CD4-positive, alpha-beta T cell treated with Interleukin-4 for 1 hour (primary cell): ENCODE data around the gene C16orf74.
A peak's percentile ranks its signal among the peaks of the same experiment; 100 is the strongest.

ENCODE experiments used
- DNase-seq, 2 donors: peaks; one replicate each; pipeline ENCODE4 v3.0.0-alpha.2; 2020 to 2022

Gene C16orf74

GRCh38 chr16:85746460-85747215, 4.3 kb downstream of the C16orf74 start:
- no peak for DNase-seq

GRCh38 chr16:85738923-85739715, 11.8 kb downstream of the C16orf74 start:
- DNase-seq = no peak

GRCh38 chr16:85736921-85737320, 14.0 kb downstream of the C16orf74 start:
- DNase-seq = no peak

GRCh38 chr16:85735946-85736345, 14.9 kb downstream of the C16orf74 start:
- no peak for DNase-seq

GRCh38 chr16:85735225-85735635, 15.7 kb downstream of the C16orf74 start:
- DNase-seq = peak; percentile 47 to 54

GRCh38 chr16:85734311-85735017, 16.4 kb downstream of the C16orf74 start:
- no peak for DNase-seq

- peak in 1 of 2 donors; percentile 38 for DNase-seq
Observed at GRCh38 chr16:85733839-85734170, 17.1 kb downstream of the C16orf74 start.

- peak in 1 of 2 donors; percentile 44 for DNase-seq
Observed at GRCh38 chr16:85733155-85733838, 17.6 kb downstream of the C16orf74 start.

GRCh38 chr16:85731179-85731578, 19.7 kb downstream of the C16orf74 start:
- no peak for DNase-seq

GRCh38 chr16:85730186-85730465, 20.8 kb downstream of the C16orf74 start:
- no peak for DNase-seq

GRCh38 chr16:85729452-85730185, 21.3 kb downstream of the C16orf74 start:
- DNase-seq = no peak

- DNase-seq = no peak
Observed at GRCh38 chr16:85728879-85729278, 22.0 kb downstream of the C16orf74 start.

GRCh38 chr16:85724936-85725335, 26.0 kb downstream of the C16orf74 start:
- DNase-seq = no peak

- DNase-seq = no peak
Observed at GRCh38 chr16:85724126-85724879, 26.6 kb downstream of the C16orf74 start.

GRCh38 chr16:85722128-85722893, 28.6 kb downstream of the C16orf74 start:
- DNase-seq = no peak

GRCh38 chr16:85720302-85720637, 30.6 kb downstream of the C16orf74 start:
- no peak for DNase-seq

- no peak for DNase-seq
Observed at GRCh38 chr16:85719605-85720301, 31.1 kb downstream of the C16orf74 start.

GRCh38 chr16:85718682-85719081, 32.2 kb downstream of the C16orf74 start:
- no peak for DNase-seq

GRCh38 chr16:85718153-85718477, 32.8 kb downstream of the C16orf74 start:
- no peak for DNase-seq

- DNase-seq = peak; percentile 46 to 59
Observed at GRCh38 chr16:85717393-85718152, 33.3 kb downstream of the C16orf74 start.
